ENCODE measurements around the gene ADD1.
A peak's percentile ranks its signal among the peaks of the same experiment; 100 is the strongest.

The ADD1 gene

DNA sequence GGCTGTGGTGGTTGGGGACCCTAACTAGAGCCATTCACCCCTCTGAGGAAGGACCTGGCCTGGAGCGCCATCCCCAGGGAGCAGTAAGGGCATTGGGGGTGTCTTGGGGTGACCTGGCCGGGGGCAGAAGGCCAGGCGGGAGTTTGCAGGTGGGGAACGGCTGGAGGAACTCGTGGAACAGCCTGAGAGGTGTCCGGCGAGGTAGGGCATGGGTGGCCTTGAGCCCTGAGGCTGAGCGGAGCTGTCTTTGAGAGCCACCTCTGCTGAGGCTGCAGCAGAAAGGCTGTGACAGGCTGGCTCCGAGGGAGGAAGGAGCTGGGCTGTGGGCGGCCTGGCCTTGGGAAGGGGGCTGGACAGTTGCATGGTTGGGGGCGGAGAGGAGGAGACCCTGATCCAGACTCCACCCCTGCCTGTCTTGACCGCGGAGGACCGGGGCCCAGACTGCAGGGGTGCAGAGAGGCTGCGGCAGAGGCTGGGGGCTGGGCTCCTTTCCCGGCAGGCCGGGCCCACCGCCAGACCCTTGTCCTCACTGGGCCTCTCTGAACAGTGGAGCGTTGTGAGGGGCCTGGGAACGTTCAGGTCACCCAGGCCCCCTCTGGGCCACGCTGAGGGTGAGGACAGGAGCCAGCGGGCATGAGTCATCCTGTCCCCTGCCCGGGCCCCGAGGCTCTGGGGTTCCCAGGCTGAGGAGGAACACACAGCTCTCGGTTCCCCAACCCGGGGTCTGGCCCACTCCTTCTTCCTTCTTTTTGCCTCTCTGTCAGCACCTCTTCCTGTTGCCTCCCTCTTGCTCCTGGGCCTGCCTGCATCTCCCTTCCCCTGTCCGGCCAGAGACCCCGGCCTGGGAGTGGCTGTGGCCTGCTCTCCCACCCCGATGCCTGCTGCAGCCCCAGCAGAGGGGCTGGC, 42.7 kb upstream of the ADD1 start:
- peaks cover 33% of the 10 kb centered on the region for H3K4me1 ChIP-seq (ENCODE audit: control insufficient read depth, insufficient read depth, low read length)
- H3K27me3 ChIP-seq (ENCODE audit: control insufficient read depth, insufficient read depth, low read length), result no peaks in the 10 kb centered on the region
- H3K9ac ChIP-seq (ENCODE audit: low read length), result no peak overlapping the region
- peak overlapping the region; percentile 64 for H3K27ac ChIP-seq (ENCODE audit: low read depth, low read length)
- no peaks in the 10 kb centered on the region for H3K36me3 ChIP-seq (ENCODE audit: control insufficient read depth, insufficient read depth, low read length)
- peak overlapping the region; percentile 38 for H3K4me3 ChIP-seq (ENCODE audit: low read length)

DNA sequence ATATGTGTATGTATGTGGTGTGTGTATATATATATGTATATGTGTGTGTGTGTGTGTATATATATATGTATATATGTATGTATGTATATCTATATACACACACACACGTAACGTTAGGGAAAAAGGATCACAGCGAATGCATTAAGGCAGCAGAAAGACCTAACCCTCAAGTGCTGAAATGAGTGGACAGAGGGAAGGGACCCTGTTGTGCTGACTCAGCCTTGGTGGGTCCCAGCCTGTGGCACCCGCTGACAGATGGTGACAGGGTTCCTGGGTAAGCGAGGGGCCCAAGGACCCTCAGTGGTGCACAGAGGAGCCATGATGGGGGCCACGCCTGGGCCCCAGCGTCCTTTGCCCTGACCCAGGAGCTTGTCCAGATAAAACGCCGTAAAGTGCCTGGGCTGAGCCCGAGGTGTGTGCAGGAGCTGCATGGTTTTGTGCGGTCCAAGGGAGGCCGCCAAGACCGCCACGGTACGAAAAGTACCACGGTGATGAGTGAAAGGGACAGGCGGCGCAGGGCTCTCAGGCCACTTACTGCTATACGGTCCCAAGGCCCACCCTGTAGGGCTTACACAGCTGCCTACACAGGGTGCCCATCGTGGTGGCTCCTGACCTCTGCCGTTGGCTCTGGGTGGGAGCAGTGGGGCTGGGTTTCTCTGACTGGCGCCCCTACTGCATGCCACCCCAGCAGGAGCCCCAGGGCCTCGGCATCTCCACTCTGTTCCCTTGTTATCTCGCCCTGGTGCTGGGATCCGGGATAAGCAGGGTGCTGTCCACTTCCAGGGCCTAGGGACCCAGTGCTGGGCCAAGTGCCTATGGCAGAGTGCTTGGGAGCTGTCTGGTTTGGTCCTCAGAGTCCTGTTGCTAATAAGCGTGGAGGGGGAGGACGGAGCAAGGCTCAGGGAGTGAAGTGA, 40.8 kb upstream of the ADD1 start:
- H3K4me1 ChIP-seq (ENCODE audit: control insufficient read depth, insufficient read depth, low read length), result peaks cover 32% of the 10 kb centered on the region
- H3K27ac ChIP-seq (ENCODE audit: low read depth, low read length), result no peak overlapping the region

DNA sequence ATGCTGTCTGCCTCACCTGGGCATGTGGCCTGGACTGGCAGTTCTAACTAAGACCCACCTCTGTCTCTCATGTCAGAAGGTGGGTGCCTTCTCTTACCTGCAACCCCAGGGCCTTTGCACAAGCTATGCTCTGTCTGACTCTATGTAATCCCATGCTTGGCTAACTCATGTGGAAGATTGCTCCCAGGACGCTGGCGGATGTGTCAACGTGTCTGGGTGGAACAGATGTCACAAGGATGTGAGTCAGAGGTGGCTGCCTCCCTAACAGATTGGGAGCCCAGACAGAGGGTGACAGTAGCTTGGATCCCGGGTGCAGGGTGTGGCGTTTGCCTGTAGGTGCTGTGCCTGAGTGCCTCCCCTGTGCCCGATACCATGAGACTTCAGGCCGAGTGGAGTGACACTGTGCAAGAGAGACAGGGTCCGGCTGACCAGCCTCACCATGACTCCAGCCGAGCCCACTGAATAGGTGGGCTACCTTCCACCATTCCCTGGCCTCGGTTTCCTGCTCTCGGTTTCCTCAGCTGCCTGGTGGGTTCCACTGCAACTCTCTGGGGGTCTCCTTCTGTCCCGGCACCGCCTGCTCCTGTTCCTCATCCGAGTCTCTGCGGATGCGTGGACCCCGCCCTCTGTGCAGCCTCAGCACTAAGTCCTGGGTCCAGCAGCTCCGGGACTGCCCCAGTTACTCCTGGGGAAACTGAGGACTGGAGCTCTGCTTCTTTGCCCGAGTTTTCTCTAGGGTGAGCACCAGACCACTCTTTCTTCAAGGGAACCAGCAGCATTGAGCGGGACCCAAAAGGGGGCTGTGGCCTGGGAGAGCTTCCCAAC, 39.8 kb upstream of the ADD1 start:
- Histone ChIP-seq H3K36me3 (ENCODE audit: control insufficient read depth, insufficient read depth, low read length) (no peaks in the 10 kb centered on the region), H3K27ac (ENCODE audit: low read depth, low read length) (no peak overlapping the region), H3K4me1 (ENCODE audit: control insufficient read depth, insufficient read depth, low read length) (peaks cover 25% of the 10 kb centered on the region), H3K27me3 (ENCODE audit: control insufficient read depth, insufficient read depth, low read length) (no peaks in the 10 kb centered on the region), H3K4me3 (ENCODE audit: low read length) (no peak overlapping the region), H3K9ac (ENCODE audit: low read length) (no peak overlapping the region)

More for the DNA sequence above, 40.8 kb upstream of the ADD1 start:
- no peak overlapping the region for H3K4me3 ChIP-seq (ENCODE audit: low read length)
- H3K36me3 ChIP-seq (ENCODE audit: control insufficient read depth, insufficient read depth, low read length), result no peaks in the 10 kb centered on the region
- no peaks in the 10 kb centered on the region for H3K27me3 ChIP-seq (ENCODE audit: control insufficient read depth, insufficient read depth, low read length)
- no peak overlapping the region for H3K9ac ChIP-seq (ENCODE audit: low read length)

DNA sequence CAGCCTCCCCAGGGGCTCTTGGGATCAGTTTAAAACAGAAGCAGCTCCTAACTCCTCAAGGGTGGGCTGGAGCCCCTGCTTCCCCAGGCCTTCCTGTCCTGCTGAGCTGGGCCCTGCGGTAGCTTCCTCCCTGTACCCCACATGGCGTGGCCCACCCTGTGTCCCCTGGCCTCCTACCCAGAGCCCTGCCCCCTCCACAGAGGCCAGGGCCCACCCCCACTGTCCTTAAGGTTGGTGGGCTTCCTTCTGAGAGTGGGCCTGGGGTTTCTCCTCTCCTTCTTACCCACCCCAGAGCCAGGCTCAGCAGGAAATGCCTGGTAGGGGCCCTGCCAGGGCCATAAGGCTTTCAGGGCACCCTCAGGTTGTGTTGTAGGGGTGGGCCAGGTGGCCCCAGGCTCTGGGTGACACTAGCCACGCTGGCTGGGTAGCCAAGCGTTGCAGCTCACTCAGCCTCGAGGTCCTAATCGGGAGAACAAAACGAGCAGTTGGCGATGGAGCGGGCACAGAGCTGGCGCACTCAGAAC, 39.1 kb upstream of the ADD1 start:
- Histone ChIP-seq H3K27me3 (ENCODE audit: control insufficient read depth, insufficient read depth, low read length) (no peaks in the 10 kb centered on the region), H3K4me3 (ENCODE audit: low read length) (no peak overlapping the region), H3K27ac (ENCODE audit: low read depth, low read length) (no peak overlapping the region), H3K4me1 (ENCODE audit: control insufficient read depth, insufficient read depth, low read length) (peaks cover 25% of the 10 kb centered on the region), H3K9ac (ENCODE audit: low read length) (no peak overlapping the region), H3K36me3 (ENCODE audit: control insufficient read depth, insufficient read depth, low read length) (no peaks in the 10 kb centered on the region)

DNA sequence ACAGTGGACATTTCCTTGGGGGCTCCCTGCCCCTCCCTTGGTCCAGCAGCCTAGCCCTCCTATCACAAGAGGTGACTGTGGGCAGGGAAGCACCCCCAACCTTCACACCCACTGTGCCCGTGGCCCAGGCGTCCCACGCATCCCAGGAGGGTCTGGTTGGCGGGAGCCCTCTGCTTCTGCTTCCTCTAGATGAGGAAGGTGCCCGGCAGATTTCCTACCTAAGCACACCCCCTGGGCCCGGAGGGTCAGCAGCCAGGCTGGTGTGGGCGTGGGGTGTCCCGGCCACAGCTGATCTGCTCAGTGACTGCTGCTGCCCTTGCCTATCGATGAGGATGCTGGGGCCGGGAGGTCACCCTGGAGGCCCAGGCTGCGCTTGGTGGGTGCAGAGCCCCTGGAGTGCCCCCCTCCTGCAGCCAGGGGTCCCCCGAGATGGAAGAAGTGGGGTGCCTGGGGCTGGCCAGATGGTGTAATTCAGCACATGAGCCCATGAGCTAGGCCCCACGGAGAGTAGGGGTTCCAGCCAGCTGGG, 38.6 kb upstream of the ADD1 start:
- Histone ChIP-seq H3K27me3 (ENCODE audit: control insufficient read depth, insufficient read depth, low read length) (no peaks in the 10 kb centered on the region), H3K4me3 (ENCODE audit: low read length) (no peak overlapping the region), H3K9ac (ENCODE audit: low read length) (no peak overlapping the region), H3K36me3 (ENCODE audit: control insufficient read depth, insufficient read depth, low read length) (no peaks in the 10 kb centered on the region), H3K27ac (ENCODE audit: low read depth, low read length) (no peak overlapping the region), H3K4me1 (ENCODE audit: control insufficient read depth, insufficient read depth, low read length) (peaks cover 21% of the 10 kb centered on the region)

DNA sequence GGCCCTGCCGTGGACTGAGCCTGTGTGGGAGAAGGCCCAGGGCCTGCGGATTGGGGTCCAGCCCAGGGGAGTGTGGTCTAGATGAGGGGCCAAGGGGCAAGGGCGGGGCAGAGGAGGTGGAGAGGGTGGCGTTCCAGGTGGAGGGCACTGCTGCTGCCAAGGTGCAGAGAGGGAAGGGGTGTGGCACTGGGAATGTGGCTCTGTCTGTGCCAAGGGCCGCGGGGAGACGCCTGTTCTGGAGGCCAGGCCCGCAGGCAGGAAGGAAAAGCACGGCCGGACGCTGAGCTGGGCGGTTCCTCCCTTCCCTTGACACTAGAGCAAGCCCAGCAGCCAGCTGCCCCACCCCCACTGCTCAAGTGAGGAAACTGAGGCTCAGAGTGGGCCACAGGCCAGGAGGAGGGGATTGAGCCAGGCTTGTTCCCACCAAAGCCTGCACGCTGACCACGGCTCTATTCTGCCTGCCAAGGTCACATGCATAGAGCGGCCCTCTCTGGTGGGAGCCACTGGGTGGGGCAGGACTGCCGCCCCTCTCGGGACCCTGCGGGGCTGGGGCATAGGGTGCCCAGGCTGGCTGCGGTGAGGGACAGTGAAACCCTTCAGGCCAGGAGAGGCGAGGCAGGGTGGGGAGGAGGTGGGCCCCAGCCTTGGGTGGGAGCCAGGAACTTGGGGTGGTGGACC, 37.8 kb upstream of the ADD1 start:
- no peaks in the 10 kb centered on the region for H3K27me3 ChIP-seq (ENCODE audit: control insufficient read depth, insufficient read depth, low read length)
- no peaks in the 10 kb centered on the region for H3K36me3 ChIP-seq (ENCODE audit: control insufficient read depth, insufficient read depth, low read length)
- peak overlapping the region; percentile 21 for H3K27ac ChIP-seq (ENCODE audit: low read depth, low read length)
- H3K9ac ChIP-seq (ENCODE audit: low read length), result peak overlapping the region; percentile 49
- H3K4me3 ChIP-seq (ENCODE audit: low read length), result no peak overlapping the region
- H3K4me1 ChIP-seq (ENCODE audit: control insufficient read depth, insufficient read depth, low read length), result peaks cover 16% of the 10 kb centered on the region

DNA sequence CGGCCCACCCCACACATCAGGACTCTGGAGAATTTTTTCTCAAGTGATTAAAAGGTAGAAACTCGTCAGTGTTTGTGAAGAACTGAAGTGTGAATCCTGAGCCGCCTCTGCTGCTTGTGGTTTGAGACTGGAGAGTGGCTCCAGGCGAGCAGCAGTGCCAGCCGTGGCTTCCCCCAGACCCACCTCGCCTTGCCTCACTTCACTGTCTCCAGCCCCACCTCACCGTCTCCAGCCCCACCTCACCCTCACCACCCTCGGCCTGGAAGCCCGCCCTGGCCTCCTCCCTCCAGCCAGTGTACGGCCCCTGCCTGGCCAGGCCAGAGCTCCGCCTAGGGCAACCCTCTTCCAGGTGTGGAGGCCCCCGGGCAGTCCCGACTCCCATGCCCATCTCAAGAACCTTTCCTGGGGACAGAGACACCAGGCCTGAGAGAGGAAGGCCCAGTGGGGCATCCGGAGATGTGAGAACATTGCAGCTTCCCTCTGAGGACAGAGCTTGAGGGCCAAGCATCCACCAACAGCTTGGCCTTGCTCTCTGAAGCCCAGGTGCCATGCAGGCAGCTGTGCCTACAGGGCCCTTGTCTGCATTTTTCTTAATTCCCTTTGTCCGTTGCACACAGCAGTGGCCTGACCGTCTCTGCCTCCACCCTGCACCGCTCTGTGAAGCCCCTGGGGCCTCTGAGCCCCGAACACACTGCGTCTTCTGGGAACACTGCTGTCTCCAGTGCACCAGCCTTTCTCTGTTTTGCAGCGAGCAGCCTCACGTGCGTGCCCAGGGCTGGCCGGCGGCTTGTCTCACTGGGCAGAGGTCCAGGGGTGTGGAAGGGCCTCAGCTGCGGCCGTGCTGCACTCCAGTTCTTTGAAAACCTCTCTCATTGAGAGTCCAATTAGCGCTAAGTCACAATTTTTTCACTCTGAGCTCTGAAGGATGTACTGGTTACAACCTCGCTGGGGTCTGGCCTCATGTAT, 37.0 kb upstream of the ADD1 start:
- peak overlapping the region; percentile 40 for H3K4me3 ChIP-seq (ENCODE audit: low read length)
- peak overlapping the region; percentile 49 for H3K9ac ChIP-seq (ENCODE audit: low read length)
- no peaks in the 10 kb centered on the region for H3K36me3 ChIP-seq (ENCODE audit: control insufficient read depth, insufficient read depth, low read length)
- H3K27ac ChIP-seq (ENCODE audit: low read depth, low read length), result no peak overlapping the region
- H3K4me1 ChIP-seq (ENCODE audit: control insufficient read depth, insufficient read depth, low read length), result peaks cover 9% of the 10 kb centered on the region
- H3K27me3 ChIP-seq (ENCODE audit: control insufficient read depth, insufficient read depth, low read length), result no peaks in the 10 kb centered on the region

DNA sequence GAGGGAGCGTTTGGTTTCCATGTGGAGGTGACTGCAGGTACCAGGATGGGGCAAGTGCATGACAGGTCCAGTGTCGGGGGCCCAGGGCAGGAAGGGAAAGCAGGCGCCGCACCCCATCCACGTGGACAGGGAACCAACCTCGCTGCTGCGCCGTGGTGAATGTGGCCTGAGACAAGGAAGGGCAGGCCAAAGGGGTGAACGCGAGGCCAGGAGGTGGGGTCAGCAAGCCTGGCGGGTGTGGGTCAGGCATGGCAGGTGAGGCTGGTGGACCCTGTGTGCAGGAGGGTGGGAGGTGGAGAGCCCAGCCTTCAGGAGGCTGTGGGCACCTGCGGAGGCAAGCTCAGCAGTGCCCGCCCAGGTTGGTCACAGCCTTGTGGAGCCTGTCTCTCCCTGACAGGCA, 36.1 kb upstream of the ADD1 start:
- H3K36me3 ChIP-seq (ENCODE audit: control insufficient read depth, insufficient read depth, low read length), result no peaks in the 10 kb centered on the region
- H3K27me3 ChIP-seq (ENCODE audit: control insufficient read depth, insufficient read depth, low read length), result no peaks in the 10 kb centered on the region
- peaks cover 9% of the 10 kb centered on the region for H3K4me1 ChIP-seq (ENCODE audit: control insufficient read depth, insufficient read depth, low read length)
- H3K9ac ChIP-seq (ENCODE audit: low read length), result no peak overlapping the region
- H3K27ac ChIP-seq (ENCODE audit: low read depth, low read length), result no peak overlapping the region
- H3K4me3 ChIP-seq (ENCODE audit: low read length), result no peak overlapping the region

DNA sequence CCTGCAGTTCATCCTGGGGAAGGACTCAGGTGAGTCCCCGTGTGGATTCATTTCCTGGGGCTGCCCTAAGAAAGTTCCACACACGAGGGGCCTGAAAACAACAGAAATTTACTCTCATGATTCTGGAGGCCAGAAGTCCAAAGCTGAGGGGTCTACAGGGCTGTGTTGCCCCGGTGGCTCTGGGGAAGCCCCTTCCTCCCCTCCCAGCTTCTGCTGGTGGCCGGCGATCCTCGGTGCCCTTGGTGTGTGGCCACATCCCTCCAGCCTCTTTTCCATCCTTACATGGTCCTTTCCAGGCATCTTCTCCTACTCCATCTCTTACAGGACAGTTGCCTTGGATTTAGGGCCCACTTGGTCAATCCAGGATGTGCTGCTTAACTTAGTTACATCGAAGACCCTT, 35.6 kb upstream of the ADD1 start:
- H3K9ac ChIP-seq (ENCODE audit: low read length), result no peak overlapping the region
- H3K27me3 ChIP-seq (ENCODE audit: control insufficient read depth, insufficient read depth, low read length), result no peaks in the 10 kb centered on the region
- no peak overlapping the region for H3K27ac ChIP-seq (ENCODE audit: low read depth, low read length)
- H3K36me3 ChIP-seq (ENCODE audit: control insufficient read depth, insufficient read depth, low read length), result no peaks in the 10 kb centered on the region
- H3K4me3 ChIP-seq (ENCODE audit: low read length), result no peak overlapping the region
- peaks cover 9% of the 10 kb centered on the region for H3K4me1 ChIP-seq (ENCODE audit: control insufficient read depth, insufficient read depth, low read length)

DNA sequence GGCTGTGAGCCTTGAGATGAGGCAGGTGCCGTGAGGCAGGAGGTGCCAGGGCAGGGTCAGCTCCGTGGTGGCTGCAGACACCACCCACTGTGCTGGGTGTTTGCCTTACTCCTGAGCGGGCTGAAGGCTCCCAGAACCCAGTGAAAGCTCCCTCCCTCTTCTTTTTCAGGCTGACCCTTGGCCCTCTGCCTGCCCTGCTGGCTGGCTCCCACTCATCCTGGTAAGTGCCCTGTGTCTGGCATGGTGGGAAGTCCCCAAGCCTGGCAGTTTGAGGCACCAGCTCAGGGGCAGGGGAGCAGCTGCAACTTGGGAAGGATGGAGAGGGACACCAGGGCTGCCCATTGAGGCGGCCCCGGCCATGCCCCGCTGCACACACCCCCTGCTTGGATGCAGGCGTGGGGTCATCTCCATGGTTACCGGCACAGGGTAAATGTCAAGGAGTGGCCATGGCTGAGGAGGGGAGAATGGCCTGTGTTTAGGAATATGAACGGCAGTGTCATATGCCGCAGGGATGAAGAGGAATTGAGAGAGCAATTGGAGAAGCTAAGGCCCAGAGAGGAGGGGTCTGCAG, 33.9 kb upstream of the ADD1 start:
- Histone ChIP-seq H3K4me1 (ENCODE audit: control insufficient read depth, insufficient read depth, low read length) (peaks cover 9% of the 10 kb centered on the region), H3K9ac (ENCODE audit: low read length) (no peak overlapping the region), H3K36me3 (ENCODE audit: control insufficient read depth, insufficient read depth, low read length) (no peaks in the 10 kb centered on the region), H3K27ac (ENCODE audit: low read depth, low read length) (no peak overlapping the region), H3K27me3 (ENCODE audit: control insufficient read depth, insufficient read depth, low read length) (no peaks in the 10 kb centered on the region), H3K4me3 (ENCODE audit: low read length) (no peak overlapping the region)
